Endothelial cell of umbilical vein (primary cell): ENCODE results near the gene UCHL1. TPM values are rescaled to one million over a fixed set of nuclear protein-coding genes. Genes with fewer than 3 reads are reported as not detected.
A peak's percentile ranks its signal among the peaks of the same experiment; 100 is the strongest.

Experiments used
- BruUV-seq: library from RNA; stranded (reverse); fragments of 400-500 nt; replicated peaks from 2 replicates; lab custom pipeline; 2021; lab: Mats Ljungman, UMichigan
- CTCF ChIA-PET: fragments of 300-600, 350-600 bp; sonication (Branson Sonifier 250); formaldehyde crosslinking; loops from one replicate; lab custom pipeline; 2021; ENCODE audit warnings: antibody characterized with exemption, inconsistent platforms; lab: Charles Lee
- POLR2A ChIA-PET: fragments of 300-600, 350-600 bp; sonication (Branson Sonifier 250); formaldehyde crosslinking; loops from one replicate; lab custom pipeline; 2021; ENCODE audit warnings: antibody characterized with exemption, inconsistent platforms; lab: Charles Lee
- DNase-seq: peaks from one replicate; pipeline ENCODE4 v3.0.0-alpha.2; 2011; ENCODE audit warnings: low read depth, low spot score
- FAIRE-seq: peaks from 2 replicates; lab custom pipeline; 2011; peaks lifted over from hg19 to GRCh38; lab: Jason Lieb, UNC
- H2AFZ ChIP-seq: 2 replicates; pipeline ENCODE4 v1.6.0; 2012; ENCODE audit warnings: low read depth, low read length, control low read depth, inconsistent platforms
- H3K27ac ChIP-seq: 2 replicates; pipeline ENCODE4 v1.5.1; 2011; ENCODE audit warnings: low read depth, mild to moderate bottlenecking, control low read depth, low read length, moderate library complexity; ENCODE audit not compliant: insufficient read depth
- H3K27me3 ChIP-seq, 2 experiments: 2 replicates each; pipeline versions ENCODE4 v1.6.0 to v1.6.1; 2011; ENCODE audit warnings: low read length in 2 of 2, mixed read lengths in 1 of 2; ENCODE audit not compliant: control insufficient read depth in 2 of 2, insufficient read depth in 2 of 2
- H3K36me3 ChIP-seq, 2 experiments: 2 replicates in 1 of 2; 3 replicates in 1 of 2; pipeline ENCODE4 v1.5.1; 2011; ENCODE audit warnings: low read length in 2 of 2, mild to moderate bottlenecking in 1 of 2, moderate library complexity in 1 of 2; ENCODE audit not compliant: control insufficient read depth in 2 of 2, insufficient read depth in 2 of 2; ENCODE audit errors: extremely low read depth in 1 of 2
- H3K4me1 ChIP-seq: 3 replicates; pipeline ENCODE4 v1.5.1; 2011; ENCODE audit warnings: mild to moderate bottlenecking, low read length; ENCODE audit not compliant: control insufficient read depth, insufficient read depth; ENCODE audit errors: extremely low read depth
- H3K4me2 ChIP-seq: 2 replicates; pipeline ENCODE4 v1.6.1; 2011; ENCODE audit warnings: low read length, control low read depth, mixed read lengths; ENCODE audit not compliant: insufficient read depth
- H3K4me3 ChIP-seq, 3 experiments: fragments of 200-600 bp in 1 of 3; sonication (generic), shearing (Covaris generic) in 1 of 3; replicated peaks in 1 of 3; 2 replicates each; pipeline ENCODE4 v1.5.1; 2011 to 2016; ENCODE audit warnings: control low read depth in 3 of 3, low read length in 3 of 3, mild to moderate bottlenecking in 2 of 3, inconsistent platforms in 1 of 3, low read depth in 1 of 3, moderate library complexity in 1 of 3; ENCODE audit not compliant: insufficient read depth in 1 of 3
- H3K79me2 ChIP-seq: 2 replicates; pipeline ENCODE4 v1.6.0; 2012; ENCODE audit warnings: low read length, inconsistent platforms; ENCODE audit not compliant: control insufficient read depth, insufficient read depth
- H3K9ac ChIP-seq: replicated peaks from 2 replicates; pipeline ENCODE3; 2011; ENCODE audit warnings: low read length, control low read depth; ENCODE audit not compliant: insufficient read depth; ENCODE audit errors: extremely low read depth
- H3K9me1 ChIP-seq: replicated peaks from 3 replicates; pipeline ENCODE4 v1.6.0; 2011; ENCODE audit warnings: mild to moderate bottlenecking, low read length; ENCODE audit not compliant: control insufficient read depth, insufficient read depth; ENCODE audit errors: extremely low read depth
- H3K9me3 ChIP-seq: replicated peaks from 2 replicates; pipeline ENCODE4 v1.5.1; 2012; ENCODE audit warnings: low read length, inconsistent platforms; ENCODE audit not compliant: control insufficient read depth, insufficient read depth
- H4K20me1 ChIP-seq: replicated peaks from 2 replicates; pipeline ENCODE3; 2011; ENCODE audit warnings: mild to moderate bottlenecking, low read length; ENCODE audit not compliant: control insufficient read depth, insufficient read depth; ENCODE audit errors: extremely low read depth
- FOS ChIP-seq: IDR thresholded peaks from 2 replicates; pipeline ENCODE4 v1.6.1; 2011; ENCODE audit warnings: mild to moderate bottlenecking, low read length, moderate library complexity, borderline replicate concordance; ENCODE audit not compliant: insufficient read depth
- GATA2 ChIP-seq: IDR thresholded peaks from 2 replicates; pipeline ENCODE4 v1.7.0; 2011; ENCODE audit warnings: low read depth, mild to moderate bottlenecking, moderate library complexity, mixed read lengths, low read length; ENCODE audit not compliant: insufficient read length, insufficient read depth
- JUN ChIP-seq: IDR thresholded peaks from 2 replicates; pipeline ENCODE4 v1.6.1; 2011; ENCODE audit warnings: borderline replicate concordance, low read depth; ENCODE audit not compliant: insufficient read length, insufficient read depth
- dilution Hi-C: fragments of 300-500 bp; cut with MboI; formaldehyde crosslinking; loops from one replicate; pipeline ENCODE4 v1.15.0; 2019; ENCODE audit warnings: low sequenced_read_pairs; ENCODE audit not compliant: extremely low pct_ligation_motif_present
- intact Hi-C: fragments of 100-400 bp; cut with micrococcal nuclease; formaldehyde crosslinking; loops from one replicate; pipeline ENCODE4 v1.10.0; 2022
- polyA plus RNA-seq, 4 experiments: library from polyadenylated mRNA; depleted of rRNA in 3 of 4; stranded (reverse) in 3 of 4; unstranded in 1 of 4; fragments of >200 nt; gene quantifications; 2 replicates each; pipeline versions ENCODE4 v1.2.1 to v1.2.3, GENCODE V29; 2011 to 2012; ENCODE audit warnings: missing spikeins in 1 of 4
- total RNA-seq: library from RNA; stranded (reverse); gene quantifications from 2 replicates; pipeline ENCODE4 v1.2.3, GENCODE V29; 2021
- TF ChIP-seq, protein P1 (sequence below), 2 donors: IDR thresholded peaks; 1 replicate in 1 of 2; 2 replicates in 1 of 2; pipeline ENCODE4 v1.5.1; 2011; ENCODE audit warnings: low read length in 2 of 2, mild to moderate bottlenecking in 2 of 2, moderate library complexity in 2 of 2, control low read depth in 1 of 2, inconsistent platforms in 1 of 2, low read depth in 1 of 2; ENCODE audit not compliant: insufficient read depth in 1 of 2; ENCODE audit errors: extremely low read depth in 1 of 2

Gene UCHL1
- total and polyA plus RNA-seq, 2 donors (not counting 3 experiments of a cell fraction or from before 2014, with no cell fraction given), result 501 to 1,128 TPM

DNA sequence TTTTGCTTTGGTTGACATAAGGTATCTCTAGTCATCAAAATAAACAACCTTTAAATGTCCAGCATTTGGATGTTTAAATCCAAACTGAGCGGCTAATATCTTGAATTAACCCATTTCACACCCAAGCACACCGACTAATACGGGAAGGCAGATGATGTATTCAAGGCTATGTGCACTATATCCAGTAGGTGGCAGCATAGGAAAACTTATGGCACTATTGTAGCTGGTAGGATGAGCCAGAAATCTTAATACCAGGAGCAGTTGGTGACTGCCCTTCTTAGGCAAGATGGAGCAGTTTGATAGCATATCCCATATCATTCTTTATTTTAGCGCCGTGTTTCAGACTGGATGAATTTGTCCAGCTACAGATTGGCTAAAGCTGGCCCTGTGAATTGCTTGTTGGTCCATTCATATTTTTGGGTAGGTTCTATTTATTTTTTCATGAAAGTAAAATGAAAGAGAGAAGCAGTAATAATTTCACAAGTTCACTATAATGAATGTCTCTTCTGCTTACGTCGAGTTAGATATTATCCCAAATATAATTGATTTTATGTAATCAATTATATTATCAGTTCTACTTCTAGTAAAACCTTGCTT is 24.4 kb downstream of the UCHL1 start:
- Histone ChIP-seq H2AFZ (no peak overlapping the region), H3K9me3 (no peaks in the 10 kb centered on the region), H3K36me3 (no peaks in the 10 kb centered on the region), H3K4me2 (no peak overlapping the region), H3K27ac (no peak overlapping the region), H3K9me1 (no peaks in the 10 kb centered on the region), H4K20me1 (no peaks in the 10 kb centered on the region), H3K4me3 (no peak overlapping the region), H3K4me1 (no peaks in the 10 kb centered on the region), H3K9ac (no peak overlapping the region), H3K27me3 (peaks cover 0 to 1% of the 10 kb centered on the region in 2 experiments), H3K79me2 (no peaks in the 10 kb centered on the region)
- BruUV-seq, result no TSS peak
- intact Hi-C loops, result loop anchor here (1.0 to 5.0 kb wide), 5 partner anchors 151 to 602 kb away; partner anchors contain the start of gene LIMCH1
- POLR2A ChIA-PET, result no interaction called here
- peak; percentile 75 for FAIRE-seq
- dilution Hi-C loops, result no loop called here
- peak; percentile 87 for DNase-seq
- TF ChIP-seq FOS (no peak), JUN (no peak), GATA2 (peak; percentile 36)
- TF ChIP-seq, protein P1, sequence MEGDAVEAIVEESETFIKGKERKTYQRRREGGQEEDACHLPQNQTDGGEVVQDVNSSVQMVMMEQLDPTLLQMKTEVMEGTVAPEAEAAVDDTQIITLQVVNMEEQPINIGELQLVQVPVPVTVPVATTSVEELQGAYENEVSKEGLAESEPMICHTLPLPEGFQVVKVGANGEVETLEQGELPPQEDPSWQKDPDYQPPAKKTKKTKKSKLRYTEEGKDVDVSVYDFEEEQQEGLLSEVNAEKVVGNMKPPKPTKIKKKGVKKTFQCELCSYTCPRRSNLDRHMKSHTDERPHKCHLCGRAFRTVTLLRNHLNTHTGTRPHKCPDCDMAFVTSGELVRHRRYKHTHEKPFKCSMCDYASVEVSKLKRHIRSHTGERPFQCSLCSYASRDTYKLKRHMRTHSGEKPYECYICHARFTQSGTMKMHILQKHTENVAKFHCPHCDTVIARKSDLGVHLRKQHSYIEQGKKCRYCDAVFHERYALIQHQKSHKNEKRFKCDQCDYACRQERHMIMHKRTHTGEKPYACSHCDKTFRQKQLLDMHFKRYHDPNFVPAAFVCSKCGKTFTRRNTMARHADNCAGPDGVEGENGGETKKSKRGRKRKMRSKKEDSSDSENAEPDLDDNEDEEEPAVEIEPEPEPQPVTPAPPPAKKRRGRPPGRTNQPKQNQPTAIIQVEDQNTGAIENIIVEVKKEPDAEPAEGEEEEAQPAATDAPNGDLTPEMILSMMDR (IDR thresholded peaks at IDR 0.05; ENCODE audit: extremely low read depth in 1 of 2, insufficient read depth in 1 of 2, low read depth in 1 of 2, low read length in 2 of 2), result peak; percentile 53 to 77
- CTCF ChIA-PET, result interaction anchor here (0.6 to 8.4 kb wide), 33 partner anchors 9 to 610 kb away, joined by 3 to 256 read pairs (median 5); no protein-coding TSS in a partner anchor
